Astrocyte of the cerebellum (primary cell): ENCODE results near the gene CHEK1.

Experiments
- DNase-seq: peaks from one replicate; pipeline ENCODE4 v3.0.0-alpha.2; 2011; ENCODE audit warnings: low read depth
- H3K4me3 ChIP-seq: 2 replicates; pipeline ENCODE4 v1.5.1; 2011; ENCODE audit warnings: mild to moderate bottlenecking, low read depth, low read length, moderate library complexity
- in situ Hi-C: cut with HindIII; loops from 2 replicates; pipeline ENCODE4 v1.10.0; 2017; ENCODE audit warnings: low sequenced_read_pairs
- TF ChIP-seq, protein P1 (sequence below): IDR thresholded peaks from 2 replicates; pipeline ENCODE4 v1.5.1; 2012; ENCODE audit warnings: low read length, low read depth, moderate library complexity, mild to moderate bottlenecking; ENCODE audit errors: missing control alignments

The CHEK1 gene

GRCh38 chr11:125674210-125674609 is 49.2 kb downstream of the CHEK1 start:
- TF ChIP-seq, protein P1, sequence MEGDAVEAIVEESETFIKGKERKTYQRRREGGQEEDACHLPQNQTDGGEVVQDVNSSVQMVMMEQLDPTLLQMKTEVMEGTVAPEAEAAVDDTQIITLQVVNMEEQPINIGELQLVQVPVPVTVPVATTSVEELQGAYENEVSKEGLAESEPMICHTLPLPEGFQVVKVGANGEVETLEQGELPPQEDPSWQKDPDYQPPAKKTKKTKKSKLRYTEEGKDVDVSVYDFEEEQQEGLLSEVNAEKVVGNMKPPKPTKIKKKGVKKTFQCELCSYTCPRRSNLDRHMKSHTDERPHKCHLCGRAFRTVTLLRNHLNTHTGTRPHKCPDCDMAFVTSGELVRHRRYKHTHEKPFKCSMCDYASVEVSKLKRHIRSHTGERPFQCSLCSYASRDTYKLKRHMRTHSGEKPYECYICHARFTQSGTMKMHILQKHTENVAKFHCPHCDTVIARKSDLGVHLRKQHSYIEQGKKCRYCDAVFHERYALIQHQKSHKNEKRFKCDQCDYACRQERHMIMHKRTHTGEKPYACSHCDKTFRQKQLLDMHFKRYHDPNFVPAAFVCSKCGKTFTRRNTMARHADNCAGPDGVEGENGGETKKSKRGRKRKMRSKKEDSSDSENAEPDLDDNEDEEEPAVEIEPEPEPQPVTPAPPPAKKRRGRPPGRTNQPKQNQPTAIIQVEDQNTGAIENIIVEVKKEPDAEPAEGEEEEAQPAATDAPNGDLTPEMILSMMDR, result no peak
- DNase-seq, result no peak
- in situ Hi-C loops, result no loop called here
- no peak overlapping the region for H3K4me3 ChIP-seq

DNA sequence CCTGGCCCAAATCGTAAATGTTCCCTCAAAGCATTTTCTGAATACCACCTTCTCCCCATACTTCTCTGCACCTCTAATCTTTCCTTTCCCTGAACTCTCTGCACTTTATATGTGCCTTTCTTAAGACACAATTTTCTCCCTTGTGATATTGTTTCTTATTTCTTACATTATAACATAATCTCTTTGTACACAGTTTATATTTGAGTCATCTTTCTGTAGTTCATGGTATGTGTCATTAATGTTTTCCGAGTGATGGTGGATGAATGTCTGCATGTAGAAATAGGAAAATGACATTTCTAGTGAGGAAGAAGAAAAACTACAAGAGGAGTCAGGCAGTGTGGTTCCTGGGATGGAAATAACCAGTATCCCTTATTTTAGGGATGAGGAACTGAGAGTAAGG is 50.2 kb downstream of the CHEK1 start:
- DNase-seq, result no peak
- no peak overlapping the region for H3K4me3 ChIP-seq
- in situ Hi-C loops, result no loop called here
- TF ChIP-seq, protein P1, result no peak

DNA sequence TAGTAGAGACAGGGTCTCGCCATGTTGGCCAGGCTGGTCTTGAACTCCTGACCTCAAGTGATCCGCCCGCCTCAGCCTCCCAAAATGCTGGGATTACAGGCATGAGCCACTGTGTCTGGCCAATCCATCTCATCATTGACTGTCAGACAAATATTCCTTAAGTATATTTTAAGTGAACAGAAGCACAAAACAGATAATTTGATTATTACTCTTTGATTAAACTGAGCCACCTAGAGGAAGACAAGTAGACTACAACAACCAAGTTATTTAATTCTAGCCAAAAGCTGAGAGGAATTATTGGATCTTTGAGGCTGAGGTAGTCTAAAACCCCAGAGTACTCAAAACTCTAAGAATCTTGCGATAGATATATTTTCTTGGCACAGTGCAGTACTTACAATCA is 54.4 kb downstream of the CHEK1 start:
- in situ Hi-C loops, result no loop called here
- no peak overlapping the region for H3K4me3 ChIP-seq
- no peak for DNase-seq
- TF ChIP-seq, protein P1, result peak; percentile 10

GRCh38 chr11:125679837-125680236 is 54.9 kb downstream of the CHEK1 start:
- no peak overlapping the region for H3K4me3 ChIP-seq
- in situ Hi-C loops, result no loop called here
- TF ChIP-seq, protein P1, result no peak
- DNase-seq, result no peak

DNA sequence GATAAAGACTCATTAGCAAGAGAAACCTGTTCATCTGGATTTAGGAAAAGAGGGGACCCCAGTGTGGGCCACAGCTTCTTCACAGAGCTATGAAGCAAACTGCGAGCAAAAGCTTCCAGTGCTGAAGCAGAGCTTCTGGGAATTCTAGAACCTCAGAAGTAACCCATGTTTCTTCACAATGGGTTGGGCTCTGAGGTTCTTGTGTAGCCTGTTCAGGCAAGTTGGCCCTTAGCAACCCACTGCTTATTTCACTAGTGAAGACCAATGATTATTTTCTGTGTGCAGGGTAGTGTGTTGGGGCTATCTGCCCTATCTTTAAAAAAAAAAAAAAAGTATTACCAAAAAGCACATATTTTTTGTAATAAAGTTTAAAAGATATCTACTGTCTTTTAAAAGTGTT is 55.8 kb downstream of the CHEK1 start, which contains the start of gene ACRV1:
TSS of gene ACRV1 (minus strand) at position 101 of the 400 bp plus-strand sequence. CDS start at position 34, 67 bp downstream.
- TF ChIP-seq, protein P1, result no peak
- no peak for DNase-seq
- in situ Hi-C loops, result no loop called here
- no peak within 1 kb of the TSS for H3K4me3 ChIP-seq

DNA sequence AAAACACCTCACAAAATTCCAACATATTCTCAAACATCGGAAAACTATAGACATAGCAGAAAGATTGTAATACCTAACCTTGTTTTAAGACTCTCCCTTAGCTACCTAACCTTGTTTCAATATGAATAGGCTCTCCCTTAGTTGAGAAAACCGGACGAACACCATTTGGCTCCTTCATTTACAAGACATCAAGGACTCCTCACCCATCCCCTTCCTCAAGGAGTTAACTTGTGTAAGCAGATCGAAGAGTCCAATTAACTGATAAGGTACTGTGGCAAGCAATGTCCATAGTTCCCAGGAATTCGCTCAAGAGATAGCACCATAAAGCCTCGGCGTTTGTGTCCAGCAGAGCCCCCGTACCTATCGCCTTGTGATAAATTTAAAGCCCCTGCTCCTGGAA is 60.3 kb downstream of the CHEK1 start:
- TF ChIP-seq, protein P1, result no peak
- no peak overlapping the region for H3K4me3 ChIP-seq
- DNase-seq, result no peak
- in situ Hi-C loops, result no loop called here

GRCh38 chr11:125688066-125688465 is 63.1 kb downstream of the CHEK1 start:
- TF ChIP-seq, protein P1, result no peak
- H3K4me3 ChIP-seq, result no peak overlapping the region
- in situ Hi-C loops, result no loop called here
- DNase-seq, result no peak
